IMR-90 (cell line): Measurements from ENCODE around the gene TOGARAM1. TPM values are rescaled to one million over a fixed set of nuclear protein-coding genes. Genes with fewer than 3 reads are reported as not detected.

Source experiments
- ATAC-seq: fragments of 200-7000 bp; cut with Tn5 transposase; 2 replicates; pipeline ENCODE4 v1.9.1; 2020; ENCODE audit warnings: low read depth, mild to moderate bottlenecking, moderate library complexity
- BruUV-seq: library from RNA; stranded (reverse); fragments of 400-500 nt; replicated peaks from 2 replicates; lab custom pipeline; 2021; lab: Mats Ljungman, UMichigan
- CTCF ChIA-PET: fragments of 300-600 bp; formaldehyde crosslinking; extraction: SDS; loops from one replicate; lab custom pipeline; 2021; ENCODE audit warnings: antibody characterized with exemption; lab: Yijun Ruan, JAX
- POLR2A ChIA-PET: fragments of 300-600 bp; sonication (Branson Sonifier 250); formaldehyde crosslinking; loops from one replicate; lab custom pipeline; 2022; ENCODE audit warnings: antibody characterized with exemption; ENCODE audit not compliant: unreplicated experiment; lab: Charles Lee
- DNase-seq: peaks from one replicate; pipeline ENCODE4 v3.0.0; 2013
- H2AFZ ChIP-seq: replicated peaks from 2 replicates; pipeline ENCODE3; 2013; ENCODE audit warnings: low read length, mild to moderate bottlenecking; ENCODE audit not compliant: poor library complexity
- H2AK5ac ChIP-seq: 2 replicates; pipeline ENCODE4 v1.6.1; 2013; ENCODE audit warnings: low read depth, low read length, inconsistent platforms
- H2AK9ac ChIP-seq: replicated peaks from 2 replicates; pipeline ENCODE3; 2013; ENCODE audit warnings: mild to moderate bottlenecking, low read depth, low read length, moderate library complexity; ENCODE audit not compliant: poor library complexity
- H2BK120ac ChIP-seq: 2 replicates; pipeline ENCODE4 v1.6.1; 2013; ENCODE audit warnings: low read depth, low read length, inconsistent platforms
- H2BK15ac ChIP-seq: 3 replicates; pipeline ENCODE4 v1.6.1; 2013; ENCODE audit warnings: low read depth, low read length, inconsistent platforms
- H2BK20ac ChIP-seq: 2 replicates; pipeline ENCODE4 v1.6.1; 2013; ENCODE audit warnings: low read depth, mild to moderate bottlenecking, inconsistent platforms, low read length, moderate library complexity
- H2BK5ac ChIP-seq: 2 replicates; pipeline ENCODE4 v1.6.1; 2013; ENCODE audit warnings: mild to moderate bottlenecking, low read depth, low read length, inconsistent platforms; ENCODE audit not compliant: poor library complexity, severe bottlenecking
- H3K14ac ChIP-seq: replicated peaks from 2 replicates; pipeline ENCODE4 v1.6.1; 2013; ENCODE audit warnings: low read depth, low read length, inconsistent platforms
- H3K18ac ChIP-seq: 2 replicates; pipeline ENCODE4 v1.6.1; 2013; ENCODE audit warnings: low read depth, low read length, control low read depth
- H3K23ac ChIP-seq: 2 replicates; pipeline ENCODE4 v1.6.1; 2013; ENCODE audit warnings: low read depth, low read length, inconsistent platforms
- H3K27ac ChIP-seq: 2 replicates; pipeline ENCODE4 v1.5.1; 2013; ENCODE audit warnings: mild to moderate bottlenecking, control low read depth, low read length; ENCODE audit not compliant: insufficient read depth
- H3K27me3 ChIP-seq: 2 replicates; pipeline ENCODE4 v1.6.1; 2013; ENCODE audit warnings: low read length; ENCODE audit not compliant: control insufficient read depth, insufficient read depth
- H3K36me3 ChIP-seq: 2 replicates; pipeline ENCODE4 v1.6.1; 2013; ENCODE audit warnings: low read length, mixed read lengths; ENCODE audit not compliant: control insufficient read depth, insufficient read depth
- H3K4ac ChIP-seq: 2 replicates; pipeline ENCODE4 v1.6.1; 2013; ENCODE audit warnings: low read depth, low read length, inconsistent platforms
- H3K4me1 ChIP-seq: 2 replicates; pipeline ENCODE4 v1.6.1; 2013; ENCODE audit warnings: low read length, mixed read lengths; ENCODE audit not compliant: control insufficient read depth, insufficient read depth
- H3K4me2 ChIP-seq: 2 replicates; pipeline ENCODE4 v1.6.1; 2013; ENCODE audit warnings: low read depth, mild to moderate bottlenecking, control low read depth, low read length, moderate library complexity
- H3K4me3 ChIP-seq: 2 replicates; pipeline ENCODE4 v1.5.1; 2013; ENCODE audit warnings: low read depth, mild to moderate bottlenecking, control low read depth, low read length, moderate library complexity; ENCODE audit not compliant: insufficient read depth
- H3K56ac ChIP-seq: 2 replicates; pipeline ENCODE4 v1.6.1; 2013; ENCODE audit warnings: low read length, inconsistent platforms; ENCODE audit not compliant: insufficient read depth; ENCODE audit errors: extremely low read depth
- H3K79me1 ChIP-seq, 2 experiments: 2 replicates each; pipeline ENCODE4 v1.6.1; 2013; ENCODE audit warnings: low read length in 2 of 2, inconsistent platforms in 1 of 2, low read depth in 1 of 2
- H3K9ac ChIP-seq: 2 replicates; pipeline ENCODE4 v1.6.1; 2013; ENCODE audit warnings: low read depth, low read length, control low read depth
- H3K9me1 ChIP-seq: 2 replicates; pipeline ENCODE4 v1.6.1; 2013; ENCODE audit warnings: low read length, inconsistent platforms; ENCODE audit not compliant: insufficient read depth
- H3K9me3 ChIP-seq: 2 replicates; pipeline ENCODE4 v1.6.1; 2013; ENCODE audit warnings: low read length; ENCODE audit not compliant: control insufficient read depth, insufficient read depth
- H4K20me1 ChIP-seq: 2 replicates; pipeline ENCODE4 v1.6.1; 2013; ENCODE audit warnings: low read length, inconsistent platforms; ENCODE audit not compliant: insufficient read depth
- H4K5ac ChIP-seq: 2 replicates; pipeline ENCODE4 v1.6.1; 2013; ENCODE audit warnings: mild to moderate bottlenecking, low read depth, low read length, control low read depth
- H4K8ac ChIP-seq, 2 experiments: 2 replicates each; pipeline ENCODE4 v1.6.1; 2013; ENCODE audit warnings: low read depth in 2 of 2, low read length in 2 of 2, control low read depth in 1 of 2, inconsistent platforms in 1 of 2
- H4K91ac ChIP-seq: 2 replicates; pipeline ENCODE4 v1.6.1; 2013; ENCODE audit warnings: low read depth, low read length, inconsistent platforms; ENCODE audit not compliant: insufficient read depth
- BHLHE40 ChIP-seq: fragments of 150-350 bp; IDR thresholded peaks from 2 replicates; pipeline ENCODE4 v1.6.1; 2016; ENCODE audit warnings: mild to moderate bottlenecking, low read depth, low read length
- CEBPB ChIP-seq: IDR thresholded peaks from 2 replicates; pipeline ENCODE4 v1.6.1; 2012; ENCODE audit warnings: low read depth, low read length, improper control_type of control experiment
- CHD1 ChIP-seq: IDR thresholded peaks from 2 replicates; pipeline ENCODE4 v1.6.1; 2012; ENCODE audit warnings: low read depth, low read length, improper control_type of control experiment
- CTCF ChIP-seq: conservative IDR thresholded peaks from 2 replicates; pipeline ENCODE4 v1.5.1; 2012; ENCODE audit warnings: mild to moderate bottlenecking, low read depth, low read length, improper control_type of control experiment
- FOS ChIP-seq: fragments of 150-350 bp; IDR thresholded peaks from 2 replicates; pipeline ENCODE4 v1.6.1; 2016; ENCODE audit warnings: low read depth, low read length
- MAFK ChIP-seq: IDR thresholded peaks from 2 replicates; pipeline ENCODE4 v1.6.1; 2012; ENCODE audit warnings: low read depth, low read length, improper control_type of control experiment
- MAZ ChIP-seq: IDR thresholded peaks from 2 replicates; pipeline ENCODE4 v1.6.1; 2012; ENCODE audit warnings: low read depth, mild to moderate bottlenecking, low read length, improper control_type of control experiment, moderate library complexity, borderline replicate concordance
- MXI1 ChIP-seq: IDR thresholded peaks from 2 replicates; pipeline ENCODE4 v1.6.1; 2012; ENCODE audit warnings: low read depth, mild to moderate bottlenecking, low read length, moderate library complexity, borderline replicate concordance
- NFE2L2 ChIP-seq: fragments of 150-350 bp; IDR thresholded peaks from 2 replicates; pipeline ENCODE4 v1.6.1; 2016; ENCODE audit warnings: low read depth, mild to moderate bottlenecking, low read length
- POLR2A ChIP-seq: IDR thresholded peaks from 2 replicates; pipeline ENCODE4 v1.6.1; 2012; ENCODE audit warnings: mild to moderate bottlenecking, low read depth, low read length
- RAD21 ChIP-seq: IDR thresholded peaks from 2 replicates; pipeline ENCODE4 v1.6.1; 2012; ENCODE audit warnings: low read length, improper control_type of control experiment
- RCOR1 ChIP-seq: IDR thresholded peaks from 2 replicates; pipeline ENCODE4 v1.6.1; 2012; ENCODE audit warnings: mild to moderate bottlenecking, low read length, improper control_type of control experiment; ENCODE audit not compliant: insufficient replicate concordance
- RFX5 ChIP-seq: IDR thresholded peaks from 2 replicates; pipeline ENCODE4 v1.8.0; 2012; ENCODE audit warnings: low read depth, mild to moderate bottlenecking, low read length, moderate library complexity
- SMC3 ChIP-seq: fragments of 150-350 bp; IDR thresholded peaks from 2 replicates; pipeline ENCODE4 v1.6.1; 2016; ENCODE audit warnings: low read depth, mild to moderate bottlenecking, antibody characterized with exemption, low read length, moderate library complexity
- USF2 ChIP-seq: fragments of 150-350 bp; IDR thresholded peaks from 2 replicates; pipeline ENCODE4 v1.6.1; 2017; ENCODE audit warnings: mild to moderate bottlenecking, antibody characterized with exemption, low read length, low read depth
- WGBS, 2 experiments: methylation state at CpG; one replicate each; pipeline versions ENCODE4 v1.1.5 to v1.1.7; 2013; ENCODE audit warnings: missing lambda C conversion rate in 2 of 2; ENCODE audit not compliant: insufficient read length in 1 of 2; ENCODE audit errors: extremely low coverage in 2 of 2; 5-methylcytosine and 5-hydroxymethylcytosine counted together
- dilution Hi-C: fragments of 300-500 bp; cut with HindIII; formaldehyde crosslinking; loops from one replicate; pipeline ENCODE4 v1.14.3; 2018; ENCODE audit warnings: low sequenced_read_pairs; ENCODE audit not compliant: unreplicated experiment
- in situ Hi-C: fragments of 300-500 bp; cut with MboI; formaldehyde crosslinking; loops from 3 replicates; pipeline ENCODE4 v1.14.3; 2019; ENCODE audit warnings: low sequenced_read_pairs, inconsistent platforms, mixed read lengths
- intact Hi-C: fragments of 100-400 bp; cut with micrococcal nuclease; formaldehyde crosslinking; loops from 2 replicates; pipeline ENCODE4 v1.10.0; 2022
- polyA plus RNA-seq, 3 experiments: library from polyadenylated mRNA; depleted of rRNA; stranded (reverse); fragments of >200 nt; gene quantifications; 2 replicates each; pipeline ENCODE4 v1.2.3, GENCODE V29; 2012; ENCODE audit warnings: low replicate concordance in 1 of 3
- total RNA-seq: library from RNA; depleted of rRNA; stranded (reverse); fragments of >200 nt; gene quantifications from 2 replicates; pipeline ENCODE4 v1.2.3, GENCODE V29; 2012
- TF ChIP-seq, protein P1 (sequence below): fragments of 150-350 bp; IDR thresholded peaks from 2 replicates; pipeline ENCODE4 v1.6.1; 2016; ENCODE audit warnings: low read depth, mild to moderate bottlenecking, low read length, moderate library complexity, borderline replicate concordance

Gene TOGARAM1
- total and polyA plus RNA-seq, 2 of the 4 experiments (the other 2 are of a cell fraction), result 3.1 to 13.4 TPM

DNA sequence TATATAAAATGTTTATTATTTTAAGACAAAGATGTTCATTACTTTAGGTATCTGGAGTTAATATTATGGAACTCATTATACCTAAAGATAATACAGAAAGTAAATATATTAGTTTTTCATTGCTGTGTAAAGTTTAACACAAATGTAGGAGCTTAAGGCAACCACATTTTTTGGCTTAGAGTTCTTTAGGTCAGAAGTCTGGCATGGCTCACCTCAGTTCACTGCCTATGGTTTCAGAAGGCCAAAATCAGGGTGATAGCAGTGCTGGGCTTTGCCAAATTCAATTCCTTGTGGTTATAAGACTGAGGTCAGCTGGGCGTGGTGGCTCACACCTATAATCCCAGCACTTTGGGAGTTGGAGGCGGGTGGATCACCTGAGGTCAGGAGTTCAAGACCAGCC lies 86.4 kb downstream of the TOGARAM1 start:
- H3K23ac ChIP-seq, result no peak overlapping the region
- no peak overlapping the region for H3K27ac ChIP-seq
- H2AK9ac ChIP-seq, result no peak overlapping the region
- no peak overlapping the region for H2BK15ac ChIP-seq
- no CpG with 5 or more reads among the region's 2 CpGs for WGBS, 2 experiments
- in situ Hi-C loops (no loop called here), dilution Hi-C loops (no loop called here), intact Hi-C loops (no loop called here)
- H3K4me2 ChIP-seq, result no peak overlapping the region
- no peak overlapping the region for H4K8ac ChIP-seq
- no peaks in the 10 kb centered on the region for H3K9me3 ChIP-seq
- H3K9ac ChIP-seq, result no peak overlapping the region
- H3K14ac ChIP-seq, result no peak overlapping the region
- H2BK20ac ChIP-seq, result no peak overlapping the region
- TF ChIP-seq RFX5 (no peak), NFE2L2 (no peak), MAFK (no peak), MAZ (no peak), CHD1 (no peak), CTCF (no peak), FOS (no peak), POLR2A (no peak), MXI1 (no peak), RAD21 (no peak), RCOR1 (no peak), USF2 (no peak), CEBPB (no peak), SMC3 (no peak), BHLHE40 (no peak)
- TF ChIP-seq, protein P1, sequence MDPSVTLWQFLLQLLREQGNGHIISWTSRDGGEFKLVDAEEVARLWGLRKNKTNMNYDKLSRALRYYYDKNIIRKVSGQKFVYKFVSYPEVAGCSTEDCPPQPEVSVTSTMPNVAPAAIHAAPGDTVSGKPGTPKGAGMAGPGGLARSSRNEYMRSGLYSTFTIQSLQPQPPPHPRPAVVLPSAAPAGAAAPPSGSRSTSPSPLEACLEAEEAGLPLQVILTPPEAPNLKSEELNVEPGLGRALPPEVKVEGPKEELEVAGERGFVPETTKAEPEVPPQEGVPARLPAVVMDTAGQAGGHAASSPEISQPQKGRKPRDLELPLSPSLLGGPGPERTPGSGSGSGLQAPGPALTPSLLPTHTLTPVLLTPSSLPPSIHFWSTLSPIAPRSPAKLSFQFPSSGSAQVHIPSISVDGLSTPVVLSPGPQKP, result no peak
- no TSS peak for BruUV-seq
- H3K4me3 ChIP-seq, result no peak overlapping the region
- H4K20me1 ChIP-seq, result no peaks in the 10 kb centered on the region
- no peaks in the 10 kb centered on the region for H3K79me1 ChIP-seq
- ChIA-PET CTCF (interaction anchor here (0.6 kb wide), 1 partner anchor 98 kb away, joined by 3 read pairs; no protein-coding TSS in a partner anchor), POLR2A (interaction anchor here (0.6 kb wide), 1 partner anchor 83 kb away, joined by 5 read pairs; no protein-coding TSS in a partner anchor)
- no peaks in the 10 kb centered on the region for H3K27me3 ChIP-seq
- no peaks in the 10 kb centered on the region for H3K9me1 ChIP-seq
- H4K5ac ChIP-seq, result no peak overlapping the region
- DNase-seq, result no peak
- H2BK120ac ChIP-seq, result no peak overlapping the region
- H2BK5ac ChIP-seq, result no peak overlapping the region
- H2AK5ac ChIP-seq, result no peak overlapping the region
- no peak for ATAC-seq
- no peak overlapping the region for H2AFZ ChIP-seq
- no peak overlapping the region for H3K4ac ChIP-seq
- H3K56ac ChIP-seq, result no peak overlapping the region
- no peak overlapping the region for H3K18ac ChIP-seq
- H3K4me1 ChIP-seq, result no peaks in the 10 kb centered on the region
- H3K36me3 ChIP-seq, result peaks cover 5% of the 10 kb centered on the region
- no peak overlapping the region for H4K91ac ChIP-seq
